SKM-1 (cell line): ENCODE measurements around the gene CACFD1.

Experiments used
- DNase-seq: peaks from one replicate; lab custom pipeline; 2025; ENCODE audit not compliant: unreplicated experiment; lab: John Stamatoyannopoulos, UW

Gene CACFD1

GRCh38 chr9:133515615-133516255 is 56.0 kb downstream of the CACFD1 start:
- DNase-seq: no peak

DNA sequence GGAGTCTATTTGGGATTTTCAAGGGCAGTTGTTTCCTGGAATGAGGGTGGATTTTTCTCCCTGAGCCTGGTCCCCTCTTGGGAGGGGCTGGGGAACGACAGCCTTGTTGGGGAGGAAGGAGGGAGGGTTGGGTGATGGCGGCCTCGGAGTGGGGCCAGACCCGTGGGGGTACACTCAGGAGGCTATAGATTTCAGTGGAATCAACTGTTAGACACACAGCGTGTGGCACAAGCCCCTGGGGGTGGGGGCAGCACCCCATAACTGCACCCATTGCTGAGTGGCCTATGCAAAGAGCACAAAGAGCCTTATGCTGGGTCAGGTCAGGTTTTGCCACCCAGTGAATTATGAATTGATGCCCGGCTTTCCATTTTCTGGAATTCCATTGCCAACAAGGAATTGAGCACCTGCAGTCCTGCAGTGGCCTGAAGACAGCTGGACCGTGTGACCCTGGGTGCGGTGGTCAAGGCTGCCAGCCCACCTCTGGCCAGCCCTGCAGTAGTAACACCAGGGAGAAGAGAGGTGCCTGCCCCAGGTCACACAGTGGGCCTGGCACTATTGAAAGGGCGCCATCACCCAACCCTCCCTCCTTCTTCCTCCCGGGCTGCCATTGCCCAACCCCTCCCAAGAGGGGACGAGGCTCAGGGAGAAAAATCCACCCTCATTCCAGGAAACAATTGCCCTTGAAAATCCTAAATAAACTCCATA is 56.6 kb downstream of the CACFD1 start:
- DNase-seq: no peak

DNA sequence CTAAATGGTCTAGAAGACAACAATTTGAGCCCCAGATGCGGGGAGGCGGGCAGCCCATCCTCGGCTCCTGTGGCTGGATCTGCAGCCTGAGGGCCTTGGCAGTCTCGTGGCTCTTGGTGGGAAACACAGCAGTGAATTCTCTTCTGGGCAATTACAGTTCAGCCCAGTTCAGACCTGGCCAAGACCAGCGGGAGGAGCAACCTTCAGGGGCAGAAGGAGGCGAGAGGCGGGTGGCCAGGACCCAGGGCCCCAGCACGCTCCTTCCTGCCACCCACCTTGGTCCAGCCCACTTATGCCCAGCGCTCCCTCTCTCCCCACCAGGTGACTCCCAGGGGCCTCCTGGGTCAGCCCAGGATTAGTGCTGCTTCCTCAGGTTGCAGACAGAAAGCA is 57.2 kb downstream of the CACFD1 start:
- no peak for DNase-seq

DNA sequence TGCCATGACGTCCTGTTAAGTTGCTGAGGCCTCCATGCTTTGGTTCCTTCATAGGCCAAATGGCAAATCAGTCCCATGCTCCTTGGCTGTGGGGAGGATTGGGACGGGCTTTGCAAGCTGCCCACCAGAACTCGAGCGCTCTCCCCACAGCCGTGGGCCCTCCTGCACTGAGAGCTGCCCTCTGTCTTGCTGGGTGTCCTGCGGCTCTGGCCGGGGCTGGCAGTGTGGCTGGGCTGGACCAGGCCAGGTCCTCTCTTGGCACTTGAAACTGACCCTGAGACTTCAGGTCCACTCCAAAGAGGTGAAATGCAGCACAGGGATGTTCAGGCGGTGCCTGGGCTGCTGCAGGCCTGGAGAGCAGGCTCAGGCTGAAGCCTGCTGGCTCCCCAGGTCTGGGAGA is 57.9 kb downstream of the CACFD1 start:
- DNase-seq: no peak

- DNase-seq: no peak
Measured at GRCh38 chr9:133518200-133518599, 58.4 kb downstream of the CACFD1 start.

DNA sequence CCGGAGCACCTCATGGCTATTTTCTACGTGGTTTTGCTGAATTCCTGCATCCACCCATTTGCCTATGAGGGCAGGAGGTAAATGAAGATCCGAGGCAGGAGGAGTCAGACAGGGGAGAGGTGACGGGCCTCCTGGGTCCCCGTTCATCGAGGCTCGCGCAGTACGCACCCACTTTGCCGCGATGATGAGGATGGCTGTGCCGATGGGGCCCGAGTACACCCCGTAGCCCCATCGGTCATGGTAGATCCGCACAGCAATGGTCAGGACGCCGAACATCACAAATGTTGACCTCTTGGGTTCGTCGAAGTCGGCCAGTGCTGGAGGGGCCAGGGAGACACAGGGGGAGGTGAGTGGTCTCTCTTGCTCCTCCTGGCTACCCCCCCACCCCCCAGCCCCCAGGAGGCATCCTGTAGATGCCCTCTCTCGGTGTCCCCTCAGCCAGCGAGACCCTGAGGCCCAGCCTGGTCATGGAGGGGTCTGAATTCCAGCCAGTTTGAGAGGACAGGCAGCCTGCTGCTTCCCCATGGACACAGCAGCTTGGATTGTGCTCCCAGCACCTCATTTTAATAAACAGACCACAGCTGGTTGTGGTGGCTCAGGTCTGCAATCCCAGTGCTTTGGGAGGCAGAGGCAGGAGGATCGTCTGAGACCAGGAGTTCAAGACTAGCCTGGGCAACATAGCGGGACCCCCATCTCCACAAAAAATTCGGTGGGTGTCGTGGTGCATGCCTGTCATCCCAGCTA is 59.1 kb downstream of the CACFD1 start:
- DNase-seq: no peak

DNA sequence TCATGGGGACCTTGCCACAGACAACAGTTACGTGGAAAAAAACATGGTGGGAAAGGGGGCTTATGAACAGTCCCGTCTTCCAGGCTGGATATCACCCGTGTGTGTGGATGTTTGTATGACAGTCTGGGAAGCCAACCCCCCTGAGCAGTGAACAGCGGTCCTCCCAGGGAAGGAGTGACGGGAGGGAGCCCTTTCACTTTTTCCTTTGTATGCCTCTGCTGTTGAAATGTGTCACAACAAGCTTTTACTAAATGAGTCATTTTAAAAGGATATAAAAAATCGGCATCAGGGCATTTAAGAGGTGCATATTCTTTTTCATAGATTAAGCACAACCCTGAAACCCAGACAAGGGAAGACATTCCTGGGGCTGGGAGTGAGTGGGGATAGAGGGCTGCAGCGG is 59.9 kb downstream of the CACFD1 start:
- DNase-seq: no peak

DNA sequence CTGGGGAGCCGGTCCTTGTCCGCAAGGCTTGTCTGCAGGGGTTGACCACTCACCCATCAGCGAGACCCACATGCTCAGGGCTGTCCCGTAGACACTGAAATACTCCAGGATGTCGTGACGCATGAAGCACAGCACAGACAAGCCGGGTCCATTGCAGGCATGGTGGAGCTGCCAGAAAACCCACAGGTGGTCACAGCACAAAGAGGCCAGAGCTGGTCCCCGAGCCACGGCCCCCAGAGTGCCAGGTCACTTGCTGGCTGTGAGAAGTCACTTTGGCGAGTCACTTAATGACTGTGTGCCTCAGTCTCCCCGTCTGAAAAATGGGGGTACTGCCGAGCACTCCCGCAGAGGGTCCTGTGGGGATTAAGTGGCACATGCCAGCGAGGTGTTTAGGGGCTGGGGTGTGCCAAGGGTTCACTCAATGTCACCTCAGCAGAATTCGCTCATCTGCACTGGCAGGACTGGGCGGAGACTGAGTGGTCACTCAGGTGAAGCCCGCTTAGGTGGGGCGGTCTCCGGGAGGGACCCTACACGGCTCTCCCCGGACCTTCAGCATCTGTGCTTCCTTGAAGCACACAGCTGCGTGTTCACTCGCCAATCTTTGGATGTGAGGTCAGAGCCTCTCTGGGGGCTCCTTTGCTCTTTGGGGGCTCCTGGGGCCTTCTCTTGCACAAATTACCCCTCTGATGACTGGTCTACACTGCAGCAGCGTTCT is 60.5 kb downstream of the CACFD1 start:
- no peak for DNase-seq
